ENCODE measurements around the gene GLCCI1.

Gene GLCCI1

DNA sequence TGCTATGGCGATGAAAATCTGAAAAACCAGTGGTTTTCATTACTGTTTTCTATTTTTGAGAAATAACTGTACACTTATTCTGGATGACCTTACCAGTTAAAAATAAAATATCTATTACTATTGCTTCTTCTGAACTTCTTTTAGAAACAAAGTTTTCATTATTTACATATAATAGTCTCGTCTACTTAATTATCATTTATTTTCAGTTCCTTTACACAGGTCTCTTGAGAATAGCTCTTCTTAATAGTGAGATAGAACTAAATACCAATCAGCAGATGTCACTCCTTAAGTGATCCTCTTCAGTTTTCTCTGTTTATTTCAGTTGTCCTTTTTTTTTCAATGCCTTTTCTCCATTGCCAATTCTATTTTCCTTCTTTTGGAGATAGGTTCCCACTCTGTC is 4.3 kb upstream of the GLCCI1 start:
- DNase-seq (ENCODE audit: low read depth) = no peak

GRCh38 chr7:7964691-7965090 is 3.9 kb upstream of the GLCCI1 start:
- DNase-seq (ENCODE audit: low read depth) = no peak

DNA sequence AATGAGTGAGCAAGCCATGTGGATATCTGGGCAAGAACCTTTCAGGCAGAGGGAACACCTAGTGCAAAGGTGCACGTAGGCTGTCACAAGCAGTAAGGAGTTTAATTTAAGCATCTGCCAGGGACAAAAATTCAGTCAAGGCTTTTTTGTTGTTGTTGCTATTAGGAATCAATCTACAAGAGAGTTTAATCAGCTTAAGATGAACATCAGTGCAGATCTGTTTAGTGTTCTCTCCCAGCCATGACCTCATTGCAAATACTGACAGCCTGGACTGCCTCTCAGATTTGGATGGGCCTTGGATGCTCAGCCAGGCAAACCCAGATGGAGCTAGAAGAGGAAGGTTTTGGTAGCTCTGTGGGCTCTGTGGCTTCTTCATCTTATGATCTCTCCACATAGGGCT is 3.3 kb upstream of the GLCCI1 start:
- no peak for DNase-seq (ENCODE audit: low read depth)

- DNase-seq (ENCODE audit: low read depth) = no peak
Measured at GRCh38 chr7:7966141-7966734, 2.4 kb upstream of the GLCCI1 start.

- no peak for DNase-seq (ENCODE audit: low read depth)
Measured at GRCh38 chr7:7967886-7968543, 581 bp upstream of the GLCCI1 start.

GRCh38 chr7:7969306-7970236 is 975 bp downstream of the GLCCI1 start:
- peak; percentile 18 for DNase-seq (ENCODE audit: low read depth)

DNA sequence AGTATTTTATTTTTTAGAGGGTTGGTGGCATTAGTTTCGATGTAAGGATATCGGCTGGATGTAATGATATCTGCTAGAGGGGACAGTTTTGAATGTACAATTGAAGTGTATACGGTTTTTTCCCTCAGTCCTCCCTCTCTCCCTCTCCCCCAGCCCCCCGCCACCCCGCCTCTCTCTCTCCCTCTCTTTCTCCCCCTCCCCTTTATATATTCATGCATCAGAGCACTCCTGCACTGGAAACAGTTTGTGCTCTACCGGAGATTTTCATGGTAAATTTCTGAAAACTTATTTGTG is 1.6 kb downstream of the GLCCI1 start:
- no peak for DNase-seq (ENCODE audit: low read depth)

GRCh38 chr7:7970531-7971307 is 2.1 kb downstream of the GLCCI1 start:
- DNase-seq (ENCODE audit: low read depth) = no peak

GRCh38 chr7:7971308-7972040 is 2.9 kb downstream of the GLCCI1 start:
- DNase-seq (ENCODE audit: low read depth) = no peak

DNA sequence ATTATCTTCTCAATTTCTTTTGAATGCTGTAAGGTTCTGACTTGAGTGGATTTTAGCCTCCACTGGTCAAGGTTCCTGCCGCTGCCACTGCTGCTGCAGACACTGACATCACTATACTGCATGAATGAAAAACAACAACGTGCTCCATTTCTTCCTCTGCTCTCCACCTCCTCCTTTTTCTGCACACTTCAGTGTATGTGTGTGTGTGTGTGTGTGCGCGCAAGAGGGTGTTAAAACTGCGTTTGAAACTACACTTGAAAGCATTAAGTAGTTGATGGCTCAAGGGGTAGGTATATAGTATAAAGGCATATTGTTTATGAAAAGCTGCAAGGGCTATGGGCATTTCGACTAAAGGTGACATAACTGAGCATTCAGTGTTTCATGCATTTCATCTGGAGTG is 3.5 kb downstream of the GLCCI1 start:
- DNase-seq (ENCODE audit: low read depth) = no peak

DNA sequence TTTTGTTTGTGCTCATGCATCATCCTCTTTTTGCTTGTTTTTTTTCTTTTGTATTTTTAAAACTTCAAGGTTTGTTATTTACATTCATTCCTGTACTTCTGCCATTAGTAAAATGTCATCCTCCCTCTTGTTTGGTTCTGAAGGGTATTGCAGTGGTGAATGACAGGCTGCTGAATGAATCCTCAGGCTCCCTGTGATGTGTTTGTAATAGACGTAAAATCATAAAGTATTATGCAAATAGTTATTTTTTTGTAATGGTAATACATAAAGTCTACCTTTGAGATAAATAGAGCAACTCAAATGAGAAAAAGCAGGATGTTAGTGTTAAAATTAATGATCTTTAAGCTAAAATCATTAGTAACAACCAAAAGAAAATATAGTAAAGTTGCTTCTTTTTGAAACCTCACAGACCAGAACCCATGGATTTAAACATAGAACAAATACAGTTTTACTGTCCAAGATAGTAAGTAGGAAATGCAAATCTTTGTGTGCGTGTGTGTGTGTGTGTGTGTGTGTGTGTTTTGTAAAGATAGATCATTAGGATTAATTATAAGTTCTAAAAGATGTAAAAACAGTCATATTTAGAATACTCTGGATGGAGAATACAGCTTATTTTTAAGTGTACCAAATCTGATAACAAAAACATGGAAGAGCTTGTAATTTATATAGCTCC is 4.5 kb downstream of the GLCCI1 start:
- no peak for DNase-seq (ENCODE audit: low read depth)

GRCh38 chr7:7976677-7977076 is 8.1 kb downstream of the GLCCI1 start:
- DNase-seq (ENCODE audit: low read depth) = no peak

DNA sequence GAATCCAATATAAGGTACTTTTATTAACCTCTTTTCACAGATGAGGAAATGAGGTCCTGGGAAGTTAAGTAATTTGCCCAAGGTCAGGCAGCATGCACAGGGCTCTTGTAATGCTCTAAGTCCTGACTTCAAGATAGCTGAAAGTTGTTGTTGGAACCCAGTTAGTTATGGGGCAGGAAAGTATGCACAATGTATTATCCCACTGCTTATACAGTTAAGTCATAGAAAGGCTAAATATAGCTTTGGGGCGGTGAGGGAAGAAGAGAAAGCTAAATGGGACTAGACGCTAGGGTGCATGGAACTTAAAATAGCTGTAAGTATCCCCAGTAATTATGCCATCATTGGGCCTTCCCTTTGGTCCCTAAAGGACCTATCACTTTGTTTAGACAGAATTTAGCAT is 9.2 kb downstream of the GLCCI1 start:
- DNase-seq (ENCODE audit: low read depth) = peak; percentile 18

DNA sequence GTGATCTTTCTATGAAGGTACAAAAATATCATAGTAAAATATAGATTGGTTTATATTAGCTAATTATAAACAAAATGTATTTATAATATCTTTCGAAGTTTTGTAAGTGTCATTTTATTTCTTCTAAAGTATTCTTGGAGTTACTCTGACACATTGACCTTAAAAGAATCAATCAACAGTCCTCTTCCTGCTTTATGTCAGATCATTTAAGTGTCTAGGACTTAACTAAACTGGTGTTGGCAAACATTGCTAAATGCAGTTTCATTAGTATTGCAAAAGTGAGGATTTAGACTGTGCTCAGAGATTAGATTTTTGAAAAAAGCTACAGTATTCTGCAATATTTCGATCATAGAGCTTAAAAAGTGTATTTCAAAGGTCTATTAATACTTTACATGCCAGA is 10.3 kb downstream of the GLCCI1 start:
- DNase-seq (ENCODE audit: low read depth) = no peak

DNA sequence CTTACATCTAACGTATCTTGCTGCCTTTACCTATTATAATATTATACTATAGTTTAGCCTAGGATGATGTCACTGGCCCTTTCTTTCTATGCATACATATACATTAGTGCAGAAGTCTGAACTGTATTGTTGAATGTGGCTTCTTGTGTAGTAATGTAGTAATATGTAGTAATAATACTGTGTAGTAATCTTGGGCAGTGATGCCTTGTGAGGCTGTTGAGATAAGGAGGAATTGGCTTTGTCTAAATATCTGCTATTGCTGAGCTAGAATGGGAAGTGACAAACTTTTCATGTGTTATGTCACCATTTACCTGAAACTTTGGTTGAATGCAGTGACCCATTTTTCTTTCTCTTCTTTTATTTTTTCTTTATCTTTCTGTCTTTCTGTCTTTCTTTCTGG is 11.0 kb downstream of the GLCCI1 start:
- no peak for DNase-seq (ENCODE audit: low read depth)

DNA sequence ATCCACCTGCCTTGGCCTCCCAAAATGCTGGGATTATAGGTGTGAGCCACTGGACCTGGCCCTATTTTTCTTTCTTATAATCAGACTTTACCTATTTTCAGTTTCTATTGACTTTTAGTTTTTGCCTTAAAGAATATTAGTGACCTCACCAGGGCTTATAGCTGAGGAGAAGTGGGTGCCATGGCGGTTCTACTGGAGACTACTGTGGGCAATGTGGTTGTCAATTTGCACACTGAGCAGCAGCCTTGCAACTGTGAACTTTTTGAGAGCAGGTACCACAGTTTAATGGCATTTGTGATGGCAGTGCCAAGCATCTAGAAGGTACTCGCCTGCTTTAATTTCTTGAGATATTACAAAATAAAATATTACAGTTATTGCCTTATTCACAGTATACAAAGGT is 11.5 kb downstream of the GLCCI1 start:
- DNase-seq (ENCODE audit: low read depth) = no peak

DNA sequence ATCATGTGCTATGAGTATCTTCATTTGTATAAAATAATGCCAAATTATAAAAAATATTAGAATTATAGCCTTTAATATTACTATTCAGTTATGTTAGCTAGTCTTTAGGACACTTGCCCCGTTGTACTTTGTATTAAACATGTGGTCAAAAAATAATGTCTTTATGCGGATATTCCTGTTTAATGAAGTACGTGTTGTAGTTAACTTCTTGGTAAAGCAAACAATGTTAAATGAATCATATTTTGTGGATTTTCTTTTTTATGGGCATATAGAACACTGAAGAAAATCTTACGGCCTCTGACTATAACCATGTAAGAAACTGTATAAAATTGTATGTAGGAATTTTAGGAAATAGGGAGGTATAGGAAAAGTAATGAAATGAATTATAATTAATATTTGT is 14.3 kb downstream of the GLCCI1 start:
- DNase-seq (ENCODE audit: low read depth) = no peak

- no peak for DNase-seq (ENCODE audit: low read depth)
Measured at GRCh38 chr7:7984424-7984823, 15.8 kb downstream of the GLCCI1 start.

DNA sequence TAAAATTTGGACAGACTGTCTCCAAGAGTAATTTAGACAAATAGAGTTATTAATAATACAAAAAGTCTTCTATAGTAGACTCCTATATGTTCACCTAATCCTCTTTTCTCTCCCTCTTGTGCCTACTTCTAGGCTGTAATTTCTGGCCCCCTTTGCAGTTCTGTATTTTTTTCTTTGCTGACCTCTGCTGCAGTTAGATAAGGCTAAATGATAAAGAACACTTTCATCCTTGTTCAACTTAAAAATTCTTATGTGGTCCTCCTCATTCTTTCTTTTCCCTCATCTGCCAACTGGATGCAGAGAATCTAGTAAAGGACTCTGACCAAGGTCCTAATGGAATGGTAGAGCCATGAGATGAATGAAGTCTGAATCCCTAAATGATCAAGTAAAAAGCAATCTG is 20.1 kb downstream of the GLCCI1 start:
- no peak for DNase-seq (ENCODE audit: low read depth)

- DNase-seq (ENCODE audit: low read depth) = no peak
Measured at GRCh38 chr7:7989133-7989532, 20.5 kb downstream of the GLCCI1 start.

Data from stromal cell of bone marrow (primary cell).